Lung (tissue), 12 donors: ENCODE results near the gene ZPR1. TPM values are rescaled to one million over a fixed set of nuclear protein-coding genes. Genes with fewer than 3 reads are reported as not detected.

Source experiments
- ATAC-seq: fragments of 200-7000 bp; cut with Tn5 transposase; one replicate; pipeline ENCODE4 v1.9.1; 2020; ENCODE audit warnings: moderate number of reproducible peaks; ENCODE audit not compliant: insufficient read depth, low FRiP score
- DNase-seq, 3 donors: peaks; one replicate each; pipeline ENCODE4 v3.0.0-alpha.2; 2013 to 2017
- H3K27ac ChIP-seq, 2 donors: one replicate each; pipeline ENCODE4 v1.5.1; 2013; ENCODE audit warnings: mild to moderate bottlenecking in 2 of 2, moderate library complexity in 2 of 2, control low read depth in 1 of 2, inconsistent platforms in 1 of 2, low read depth in 1 of 2, low read length in 1 of 2
- H3K27me3 ChIP-seq, 3 donors: one replicate each; pipeline ENCODE4 v1.5.1; 2013; ENCODE audit warnings: low read length in 2 of 3; ENCODE audit not compliant: control insufficient read depth in 3 of 3, insufficient read depth in 3 of 3
- H3K36me3 ChIP-seq, 4 donors: one replicate each; pipeline ENCODE4 v1.5.1; 2013; ENCODE audit warnings: low read length in 4 of 4, mild to moderate bottlenecking in 1 of 4, moderate library complexity in 1 of 4; ENCODE audit not compliant: control insufficient read depth in 4 of 4, insufficient read depth in 4 of 4
- H3K4me1 ChIP-seq, 5 donors: one replicate each; pipeline ENCODE4 v1.5.1; 2013; ENCODE audit warnings: low read length in 5 of 5, mild to moderate bottlenecking in 2 of 5, moderate library complexity in 1 of 5; ENCODE audit not compliant: control insufficient read depth in 5 of 5, insufficient read depth in 5 of 5
- H3K4me3 ChIP-seq: one replicate; pipeline ENCODE4 v1.5.1; 2013; ENCODE audit warnings: mild to moderate bottlenecking, control low read depth, moderate library complexity
- H3K9ac ChIP-seq, 2 donors: one replicate each; pipeline ENCODE4 v1.5.1; 2013; ENCODE audit warnings: low read length in 2 of 2, control low read depth in 1 of 2; ENCODE audit not compliant: insufficient read depth in 1 of 2
- H3K9me3 ChIP-seq, 4 donors: one replicate each; pipeline ENCODE4 v1.5.1; 2013; ENCODE audit warnings: low read length in 3 of 4, mild to moderate bottlenecking in 1 of 4, moderate library complexity in 1 of 4; ENCODE audit not compliant: control insufficient read depth in 4 of 4, insufficient read depth in 3 of 4
- WGBS, 2 donors: extraction: QIAGEN DNeasy Blood & Tissue Kit; methylation state at CpG; one replicate each; pipeline ENCODE4 v1.1.7; 2013; 5-methylcytosine and 5-hydroxymethylcytosine counted together
- polyA plus RNA-seq, 2 donors: library from polyadenylated mRNA; stranded (reverse); fragments of 200-250 nt; gene quantifications; one replicate each; pipeline ENCODE4 v1.2.1, GENCODE V29; 2013
- total RNA-seq, 2 donors: library from RNA; depleted of rRNA in 1 of 2; stranded (reverse); fragments of >200 nt in 1 of 2; gene quantifications; one replicate each; pipeline ENCODE4 v1.2.1, GENCODE V29; 2014 to 2021
- TF ChIP-seq, protein P1 (sequence below): IDR thresholded peaks from 2 replicates; pipeline ENCODE4 v1.5.1; 2012; ENCODE audit warnings: mild to moderate bottlenecking; ENCODE audit errors: control extremely low read depth, extremely low read depth
- donor health status: control.
- donor health status: control.
- donor health status: Bipolar disorder and iron deficiency.
- donor health status: healthy.
- donor health status: DM: yes; HTN: yes; CAD: no.

The ZPR1 gene
- total and polyA plus RNA-seq, 4 donors, result 19.4 to 50.9 (median 34.5) TPM

DNA sequence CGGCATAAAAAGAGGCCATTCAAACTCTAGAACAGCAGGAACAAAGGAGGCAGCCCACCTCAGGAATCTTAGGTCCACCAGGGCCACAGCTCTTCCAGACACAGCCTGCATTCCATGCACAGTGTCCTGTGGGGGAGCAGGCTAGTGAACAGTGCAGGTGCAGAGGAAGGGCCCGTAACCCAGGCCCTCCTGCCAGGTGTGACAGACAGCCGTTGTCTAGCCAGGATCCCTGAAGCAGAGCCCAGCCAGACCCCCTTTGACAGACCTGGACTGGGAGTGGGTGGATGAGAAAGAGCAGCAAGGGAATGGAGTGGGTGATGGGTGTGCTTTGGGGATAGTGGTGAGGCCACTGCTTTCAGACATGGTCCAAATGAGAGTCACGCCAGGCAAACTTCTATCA is 1.2 kb upstream of the ZPR1 start:
- ATAC-seq (no peak), DNase-seq (no peak)
- Histone ChIP-seq H3K36me3 (peaks cover 12 to 27% (median 21%) of the 10 kb centered on the region in 4 donors), H3K4me1 (peaks cover 5 to 30% (median 9%) of the 10 kb centered on the region in 5 donors), H3K27ac (no peak overlapping the region), H3K4me3 (no peak overlapping the region), H3K9ac (no peak overlapping the region), H3K9me3 (no peaks in the 10 kb centered on the region), H3K27me3 (no peaks in the 10 kb centered on the region)
- WGBS, 2 donors, result 95 to 98% methylated on average over 4 of the region's 4 CpGs
- TF ChIP-seq, protein P1, sequence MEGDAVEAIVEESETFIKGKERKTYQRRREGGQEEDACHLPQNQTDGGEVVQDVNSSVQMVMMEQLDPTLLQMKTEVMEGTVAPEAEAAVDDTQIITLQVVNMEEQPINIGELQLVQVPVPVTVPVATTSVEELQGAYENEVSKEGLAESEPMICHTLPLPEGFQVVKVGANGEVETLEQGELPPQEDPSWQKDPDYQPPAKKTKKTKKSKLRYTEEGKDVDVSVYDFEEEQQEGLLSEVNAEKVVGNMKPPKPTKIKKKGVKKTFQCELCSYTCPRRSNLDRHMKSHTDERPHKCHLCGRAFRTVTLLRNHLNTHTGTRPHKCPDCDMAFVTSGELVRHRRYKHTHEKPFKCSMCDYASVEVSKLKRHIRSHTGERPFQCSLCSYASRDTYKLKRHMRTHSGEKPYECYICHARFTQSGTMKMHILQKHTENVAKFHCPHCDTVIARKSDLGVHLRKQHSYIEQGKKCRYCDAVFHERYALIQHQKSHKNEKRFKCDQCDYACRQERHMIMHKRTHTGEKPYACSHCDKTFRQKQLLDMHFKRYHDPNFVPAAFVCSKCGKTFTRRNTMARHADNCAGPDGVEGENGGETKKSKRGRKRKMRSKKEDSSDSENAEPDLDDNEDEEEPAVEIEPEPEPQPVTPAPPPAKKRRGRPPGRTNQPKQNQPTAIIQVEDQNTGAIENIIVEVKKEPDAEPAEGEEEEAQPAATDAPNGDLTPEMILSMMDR, result no peak

DNA sequence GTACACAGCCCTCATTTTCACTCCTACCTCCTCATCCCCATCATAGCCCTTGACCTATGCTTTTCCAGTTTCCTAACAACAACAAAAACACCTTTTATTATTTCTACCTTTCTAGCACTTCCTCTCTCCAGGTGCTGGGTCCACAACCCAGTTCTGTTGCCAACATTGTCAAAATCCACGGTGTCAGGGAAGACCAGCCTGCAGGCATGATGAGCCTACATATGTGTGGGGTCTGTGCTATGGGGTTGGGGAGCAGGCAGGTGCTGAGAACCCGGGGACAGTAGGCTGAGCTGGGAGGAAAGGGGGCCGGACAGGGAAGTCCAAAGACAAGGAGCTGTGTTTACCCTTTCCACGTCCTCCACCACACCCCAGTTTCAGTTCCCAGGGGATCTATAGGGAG is 711 bp upstream of the ZPR1 start:
- H3K36me3 ChIP-seq, result peaks cover 13 to 30% (median 21%) of the 10 kb centered on the region in 4 donors
- DNase-seq, result no peak
- peak overlapping the region; percentile 68 to 82 for H3K27ac ChIP-seq
- TF ChIP-seq, protein P1, result no peak
- H3K4me3 ChIP-seq, result peak overlapping the region; percentile 82
- peaks cover 5 to 30% (median 9%) of the 10 kb centered on the region in 5 donors for H3K4me1 ChIP-seq
- H3K9ac ChIP-seq, result peak overlapping the region; percentile 78 to 88
- no peak for ATAC-seq
- WGBS, 2 donors, result 55 to 59% methylated on average over 4 of the region's 4 CpGs
- H3K9me3 ChIP-seq, result no peaks in the 10 kb centered on the region
- no peaks in the 10 kb centered on the region for H3K27me3 ChIP-seq

DNA sequence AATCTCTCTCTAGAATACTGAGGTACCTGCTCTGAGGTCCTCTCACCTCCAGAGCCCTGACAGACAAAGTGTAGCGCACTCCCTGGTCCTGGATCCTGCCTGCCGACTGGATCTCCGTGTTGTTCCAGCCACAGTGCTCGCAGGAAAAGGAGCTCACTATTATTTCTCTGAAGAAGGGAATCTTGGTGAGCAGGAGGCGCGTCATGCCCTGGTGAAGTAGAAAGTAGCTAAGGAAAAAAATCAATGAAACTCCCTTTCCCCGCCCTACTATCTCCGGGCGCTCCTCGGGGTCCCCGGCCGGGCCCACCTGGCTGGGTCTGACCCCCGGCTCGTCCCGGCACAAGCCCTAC is 412 bp downstream of the ZPR1 start:
- 0 to 1% methylated on average over 15 of the region's 15 CpGs for WGBS, 2 donors
- ATAC-seq, result no peak
- H3K27me3 ChIP-seq, result no peaks in the 10 kb centered on the region

More for the DNA sequence above, 412 bp downstream of the ZPR1 start:
- Histone ChIP-seq H3K9me3 (no peaks in the 10 kb centered on the region), H3K36me3 (peaks cover 21 to 39% (median 31%) of the 10 kb centered on the region in 4 donors), H3K4me1 (peaks cover 5 to 28% (median 9%) of the 10 kb centered on the region in 5 donors), H3K4me3 (peak overlapping the region; percentile 82), H3K9ac (peak overlapping the region; percentile 7 to 76), H3K27ac (peak overlapping the region; percentile 68 to 82)
- peak in 1 of 3 donors; percentile 21 for DNase-seq
- TF ChIP-seq, protein P1, result no peak
